Mucosa of rectum (tissue), 2 donors: ENCODE measurements around the gene CTNS.

Source experiments
- H3K27ac ChIP-seq, 2 donors: one replicate each; pipeline ENCODE4 v1.7.0; 2013; ENCODE audit warnings: inconsistent platforms in 2 of 2, low read depth in 2 of 2, low read length in 2 of 2
- H3K27me3 ChIP-seq, 2 donors: one replicate each; pipeline ENCODE4 v1.7.0; 2013; ENCODE audit warnings: low read length in 2 of 2; ENCODE audit not compliant: control insufficient read depth in 2 of 2, insufficient read depth in 2 of 2
- H3K36me3 ChIP-seq, 2 donors: one replicate each; pipeline ENCODE4 v1.7.0; 2013; ENCODE audit warnings: low read length in 2 of 2; ENCODE audit not compliant: control insufficient read depth in 2 of 2, insufficient read depth in 2 of 2
- H3K4me1 ChIP-seq, 2 donors: one replicate each; pipeline ENCODE4 v1.7.0; 2013; ENCODE audit warnings: low read length in 2 of 2, mild to moderate bottlenecking in 1 of 2; ENCODE audit not compliant: control insufficient read depth in 2 of 2, insufficient read depth in 2 of 2
- H3K4me3 ChIP-seq, 2 donors: one replicate each; pipeline ENCODE4 v1.7.0; 2013; ENCODE audit warnings: low read length in 2 of 2
- H3K9ac ChIP-seq, 2 donors: one replicate each; pipeline ENCODE4 v1.7.0; 2013; ENCODE audit warnings: low read length in 2 of 2, low read depth in 1 of 2, mild to moderate bottlenecking in 1 of 2
- H3K9me3 ChIP-seq, 2 donors: one replicate each; pipeline ENCODE4 v1.7.0; 2013; ENCODE audit warnings: low read length in 2 of 2; ENCODE audit not compliant: control insufficient read depth in 2 of 2
- donor health status: healthy.
- donor health status: Normal muscosa, but diverticular disease.

Gene CTNS

DNA sequence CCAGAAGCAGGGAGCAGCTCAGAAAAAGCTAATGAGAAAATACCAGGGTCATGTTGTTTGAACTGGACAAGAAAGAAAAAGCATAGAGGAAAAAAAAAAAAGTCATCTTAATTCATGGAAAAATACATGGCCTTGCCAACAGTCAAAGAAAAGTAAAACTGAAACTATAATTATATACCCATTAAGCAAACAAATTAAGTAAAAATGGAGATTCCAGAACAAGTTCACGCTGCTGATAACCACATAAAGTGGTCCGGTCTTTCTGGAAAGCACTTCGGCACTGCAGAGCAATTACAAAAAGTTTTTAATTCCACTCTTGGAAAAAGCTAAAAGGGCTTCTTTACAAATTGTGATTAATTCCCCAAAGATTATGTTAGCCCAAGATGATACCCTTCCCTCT, 71.8 kb downstream of the CTNS start:
- H3K4me3 ChIP-seq = no peak overlapping the region
- H3K36me3 ChIP-seq = no peaks in the 10 kb centered on the region
- H3K4me1 ChIP-seq = no peaks in the 10 kb centered on the region
- H3K9ac ChIP-seq = no peak overlapping the region
- H3K27me3 ChIP-seq = no peaks in the 10 kb centered on the region
- no peak overlapping the region for H3K27ac ChIP-seq
- H3K9me3 ChIP-seq = no peaks in the 10 kb centered on the region

DNA sequence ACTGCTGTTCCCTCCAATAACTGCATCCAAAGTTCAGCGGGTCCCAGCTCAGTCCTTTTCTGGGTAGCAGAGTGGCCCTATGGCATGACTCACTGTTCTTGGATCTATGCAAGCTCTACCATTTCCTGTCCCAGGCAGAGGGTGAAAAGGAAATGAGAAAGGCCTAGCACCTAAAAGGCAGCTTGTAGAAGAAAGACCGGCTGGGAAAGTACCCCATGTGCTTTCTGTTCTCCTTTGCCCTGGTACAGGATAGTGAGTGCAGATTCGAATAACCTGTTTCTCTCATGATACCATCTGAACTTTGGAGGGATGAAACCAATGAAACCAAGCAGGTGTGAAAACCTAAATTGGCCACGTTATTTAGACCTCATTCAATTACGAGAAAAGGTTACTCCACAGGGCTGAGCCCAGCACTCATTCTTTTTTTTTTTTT, 74.4 kb downstream of the CTNS start:
- no peak overlapping the region for H3K9ac ChIP-seq

More for the DNA sequence above, 74.4 kb downstream of the CTNS start:
- H3K9me3 ChIP-seq = no peaks in the 10 kb centered on the region
- H3K4me1 ChIP-seq = no peaks in the 10 kb centered on the region
- no peak overlapping the region for H3K4me3 ChIP-seq
- no peaks in the 10 kb centered on the region for H3K27me3 ChIP-seq
- H3K27ac ChIP-seq = peak overlapping the region in 1 of 2 donors; percentile 24
- H3K36me3 ChIP-seq = peaks cover 13 to 15% of the 10 kb centered on the region in 2 donors
